GM12878 (cell line): ENCODE results near the gene CITED2. TPM values are rescaled to one million over a fixed set of nuclear protein-coding genes. Genes with fewer than 3 reads are reported as not detected.

Source experiments
- ATAC-seq: fragments of 200-7000 bp; cut with Tn5 transposase; 3 replicates; pipeline ENCODE4 v1.9.1; 2020; ENCODE audit warnings: mild to moderate bottlenecking, moderate library complexity
- BruUV-seq: library from RNA; stranded (reverse); fragments of 400-500 nt; replicated peaks from 2 replicates; lab custom pipeline; 2021; lab: Mats Ljungman, UMichigan
- CTCF ChIA-PET: fragments of 300-600 bp; sonication (Branson Sonifier 250); formaldehyde crosslinking; extraction: SDS; loops from one replicate; lab custom pipeline; 2021; ENCODE audit warnings: inconsistent platforms; lab: Yijun Ruan, JAX
- POLR2A ChIA-PET: fragments of 350-600 bp; formaldehyde crosslinking; extraction: SDS; loops from one replicate; lab custom pipeline; 2021; ENCODE audit warnings: inconsistent platforms; lab: Charles Lee
- RAD21 ChIA-PET: fragments of 300-600 bp; sonication (Branson Sonifier 250); formaldehyde crosslinking; loops from one replicate; lab custom pipeline; 2023; ENCODE audit warnings: antibody characterized with exemption; ENCODE audit not compliant: unreplicated experiment; lab: Charles Lee
- SMC1A ChIA-PET: fragments of 300-600 bp; sonication (Branson Sonifier 250); formaldehyde crosslinking; loops from one replicate; lab custom pipeline; 2023; ENCODE audit not compliant: unreplicated experiment, uncharacterized antibody; lab: Charles Lee
- DNase-seq: peaks from one replicate; pipeline ENCODE4 v3.0.0-alpha.2; 2011; ENCODE audit warnings: low read depth, low spot score
- FAIRE-seq: peaks from 3 replicates; lab custom pipeline; 2011; peaks lifted over from hg19 to GRCh38; lab: Jason Lieb, UNC
- H2AFZ ChIP-seq: 2 replicates; pipeline ENCODE4 v1.6.0; 2011; ENCODE audit warnings: low read depth, low read length, control low read depth; ENCODE audit not compliant: control insufficient read depth
- H3K27ac ChIP-seq: 2 replicates; pipeline ENCODE4 v1.5.1; 2011; ENCODE audit warnings: control low read depth; ENCODE audit not compliant: control insufficient read depth, insufficient read depth
- H3K27me3 ChIP-seq, 2 experiments: replicated peaks in 1 of 2; 2 replicates each; pipeline versions ENCODE4 v1.6.0 to v1.6.1; 2011; ENCODE audit warnings: low read length in 1 of 2; ENCODE audit not compliant: control insufficient read depth in 2 of 2, insufficient read depth in 2 of 2
- H3K36me3 ChIP-seq, 2 experiments: 2 replicates each; pipeline ENCODE4 v1.5.1; 2011; ENCODE audit warnings: low read length in 1 of 2; ENCODE audit not compliant: control insufficient read depth in 2 of 2, insufficient read depth in 2 of 2
- H3K4me1 ChIP-seq: 2 replicates; pipeline ENCODE4 v1.6.1; 2011; ENCODE audit warnings: mild to moderate bottlenecking, low read length, moderate library complexity, mixed read lengths; ENCODE audit not compliant: control insufficient read depth, insufficient read depth
- H3K4me2 ChIP-seq: 2 replicates; pipeline ENCODE4 v1.6.0; 2011; ENCODE audit warnings: control low read depth; ENCODE audit not compliant: control insufficient read depth, insufficient read depth
- H3K4me3 ChIP-seq: fragments of 200-600 bp; sonication (generic); 2 replicates; pipeline ENCODE4 v1.5.1; 2016
- H3K79me2 ChIP-seq: 2 replicates; pipeline ENCODE4 v1.6.0; 2011; ENCODE audit warnings: low read length; ENCODE audit not compliant: control insufficient read depth, insufficient read depth
- H3K9ac ChIP-seq: 2 replicates; pipeline ENCODE4 v1.8.0; 2011; ENCODE audit warnings: low read length, control low read depth, mixed read lengths; ENCODE audit not compliant: control insufficient read depth, insufficient read depth
- H3K9me3 ChIP-seq: replicated peaks from 3 replicates; pipeline ENCODE4 v1.5.1; 2011; ENCODE audit warnings: mild to moderate bottlenecking, low read length; ENCODE audit not compliant: control insufficient read depth, insufficient read depth
- H4K20me1 ChIP-seq: 2 replicates; pipeline ENCODE4 v1.6.0; 2011; ENCODE audit not compliant: control insufficient read depth, insufficient read depth
- ETV6 ChIP-seq, 2 experiments: fragments of 450-650 bp in 1 of 2; IDR thresholded peaks in 1 of 2; conservative IDR thresholded peaks in 1 of 2; 2 replicates each; pipeline ENCODE4 v1.6.1; 2014; ENCODE audit warnings: antibody characterized with exemption in 1 of 2, borderline replicate concordance in 1 of 2, low read depth in 1 of 2, mild to moderate bottlenecking in 1 of 2, moderate library complexity in 1 of 2
- NFYB ChIP-seq: IDR thresholded peaks from 2 replicates; pipeline ENCODE4 v1.6.1; 2011; ENCODE audit warnings: low read depth, mild to moderate bottlenecking, low read length, improper control_type of control experiment, moderate library complexity; ENCODE audit not compliant: insufficient read depth
- STAT3 ChIP-seq: IDR thresholded peaks from 2 replicates; pipeline ENCODE4 v1.6.1; 2011; ENCODE audit warnings: low read depth, low read length, improper control_type of control experiment
- TAF1 ChIP-seq: IDR thresholded peaks from 2 replicates; pipeline ENCODE4 v1.6.1; 2011; ENCODE audit warnings: mild to moderate bottlenecking, low read depth, low read length, borderline replicate concordance
- TCF12 ChIP-seq: IDR thresholded peaks from 2 replicates; pipeline ENCODE4 v1.6.1; 2011; ENCODE audit warnings: low read depth, mild to moderate bottlenecking, low read length
- TCF3 ChIP-seq: IDR thresholded peaks from 2 replicates; pipeline ENCODE4 v1.6.1; 2012; ENCODE audit warnings: low read depth, mild to moderate bottlenecking, low read length, borderline replicate concordance; ENCODE audit not compliant: insufficient read depth
- TCF7 ChIP-seq: IDR thresholded peaks from 2 replicates; pipeline ENCODE4 v1.6.1; 2014; ENCODE audit warnings: antibody characterized with exemption, borderline replicate concordance
- WGBS: methylation state at CpG from one replicate; pipeline ENCODE4 v1.1.6; 2016; ENCODE audit warnings: low lambda C conversion rate; ENCODE audit not compliant: insufficient replicate concordance, insufficient coverage; ENCODE audit errors: missing lambda C conversion rate; 5-methylcytosine and 5-hydroxymethylcytosine counted together
- in situ Hi-C: fragments of 300-500 bp; cut with MboI; formaldehyde crosslinking; loops from 9 replicates; pipeline ENCODE4 v1.14.3; 2018; ENCODE audit warnings: mixed read lengths
- intact Hi-C: fragments of 100-400 bp; cut with micrococcal nuclease; formaldehyde crosslinking; loops from one replicate; pipeline ENCODE4 v1.14.2; 2022; ENCODE audit not compliant: unreplicated experiment
- polyA plus RNA-seq, 11 experiments: library from polyadenylated mRNA; depleted of rRNA in 4 of 11; unstranded in 6 of 11; stranded (reverse) in 5 of 11; fragments of >200 nt; fragmentation: Nextera tagmentation in 4 of 11; fragmentation: Illumina TruSeq in 1 of 11; extraction: Ambion mirVana in 4 of 11; extraction: Trizol in 1 of 11; gene quantifications; 1 replicate in 1 of 11; 2 replicates in 10 of 11; pipeline versions ENCODE4 v1.2.1 to v1.2.3, GENCODE V29; 2011 to 2016; ENCODE audit warnings: inconsistent platforms in 2 of 11, missing spikeins in 2 of 11, low read depth in 1 of 11
- total RNA-seq, 4 experiments: library from RNA; depleted of rRNA in 3 of 4; stranded (reverse); fragments of >200 nt in 3 of 4; fragmentation: Illumina TruSeq in 1 of 4; extraction: Trizol in 1 of 4; gene quantifications; 2 replicates each; pipeline versions ENCODE4 v1.2.1 to v1.2.3, GENCODE V29; 2013 to 2021
- TF ChIP-seq, protein P1 (sequence below): fragments of 450-650 bp; IDR thresholded peaks from 2 replicates; pipeline ENCODE4 v1.6.1; 2018; ENCODE audit warnings: mild to moderate bottlenecking, low read depth, moderate library complexity; ENCODE audit not compliant: partially characterized antibody
- TF ChIP-seq, protein P2 (sequence below): fragments of 450-650 bp; formaldehyde crosslinking; IDR thresholded peaks from 2 replicates; pipeline ENCODE4 v1.4.0; 2020; ENCODE audit warnings: mild to moderate bottlenecking, moderate library complexity

CITED2 gene
- total and polyA plus RNA-seq, 10 of the 15 experiments (the other 5 are each of a cell fraction or from before 2014, with no cell fraction given) = 0.08 to 20.0 (median 7.3) TPM

DNA sequence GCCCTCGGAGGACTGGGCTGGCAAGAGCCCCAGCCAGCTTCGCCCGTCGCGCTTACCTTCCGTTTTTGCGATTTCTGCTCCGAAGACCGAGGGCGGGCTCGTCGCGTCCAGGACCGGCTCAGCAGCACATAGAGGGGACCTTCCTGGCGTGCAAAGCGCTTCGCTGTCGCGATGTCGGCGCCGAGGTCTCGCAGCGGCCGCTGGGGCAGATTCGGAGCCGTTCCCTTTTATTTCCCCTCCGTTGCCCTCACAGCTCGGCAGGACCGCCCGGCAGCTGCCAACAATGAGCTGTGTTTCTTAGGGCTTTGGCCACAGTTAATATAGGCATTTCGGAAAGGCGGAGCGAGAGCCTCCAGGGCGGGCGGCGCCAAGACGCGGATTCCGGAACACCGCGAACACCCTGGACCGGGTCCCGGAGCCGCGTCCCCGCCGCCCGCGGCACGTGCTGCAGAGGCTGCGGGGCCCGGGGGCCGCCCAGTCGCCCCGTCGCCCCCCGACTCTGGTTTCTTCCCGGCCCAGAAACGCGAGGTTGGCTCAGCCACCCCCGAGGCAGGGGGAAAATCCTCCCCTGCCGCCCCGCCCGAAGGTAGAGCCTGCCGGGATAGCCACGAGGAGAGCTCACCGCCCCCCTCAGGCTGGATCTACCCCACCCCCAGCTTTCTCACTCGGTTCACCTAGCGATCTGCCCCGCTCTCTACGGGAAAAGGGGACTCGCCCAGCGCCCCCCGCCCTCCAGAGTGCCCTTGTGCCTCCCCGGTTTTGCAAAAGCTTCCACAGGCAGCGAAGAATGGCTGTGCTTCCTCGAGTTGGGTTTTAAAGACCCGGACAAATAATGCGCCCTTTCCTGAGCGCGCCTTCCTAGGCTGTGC is at the start of gene CITED2 (continued):
- TF ChIP-seq STAT3 = no peak
- peak; percentile 86 for TF ChIP-seq TCF12
- TF ChIP-seq, protein P1, sequence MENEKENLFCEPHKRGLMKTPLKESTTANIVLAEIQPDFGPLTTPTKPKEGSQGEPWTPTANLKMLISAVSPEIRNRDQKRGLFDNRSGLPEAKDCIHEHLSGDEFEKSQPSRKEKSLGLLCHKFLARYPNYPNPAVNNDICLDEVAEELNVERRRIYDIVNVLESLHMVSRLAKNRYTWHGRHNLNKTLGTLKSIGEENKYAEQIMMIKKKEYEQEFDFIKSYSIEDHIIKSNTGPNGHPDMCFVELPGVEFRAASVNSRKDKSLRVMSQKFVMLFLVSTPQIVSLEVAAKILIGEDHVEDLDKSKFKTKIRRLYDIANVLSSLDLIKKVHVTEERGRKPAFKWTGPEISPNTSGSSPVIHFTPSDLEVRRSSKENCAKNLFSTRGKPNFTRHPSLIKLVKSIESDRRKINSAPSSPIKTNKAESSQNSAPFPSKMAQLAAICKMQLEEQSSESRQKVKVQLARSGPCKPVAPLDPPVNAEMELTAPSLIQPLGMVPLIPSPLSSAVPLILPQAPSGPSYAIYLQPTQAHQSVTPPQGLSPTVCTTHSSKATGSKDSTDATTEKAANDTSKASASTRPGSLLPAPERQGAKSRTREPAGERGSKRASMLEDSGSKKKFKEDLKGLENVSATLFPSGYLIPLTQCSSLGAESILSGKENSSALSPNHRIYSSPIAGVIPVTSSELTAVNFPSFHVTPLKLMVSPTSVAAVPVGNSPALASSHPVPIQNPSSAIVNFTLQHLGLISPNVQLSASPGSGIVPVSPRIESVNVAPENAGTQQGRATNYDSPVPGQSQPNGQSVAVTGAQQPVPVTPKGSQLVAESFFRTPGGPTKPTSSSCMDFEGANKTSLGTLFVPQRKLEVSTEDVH = no peak
- no peak for TF ChIP-seq NFYB
- no peak; a peak in 1 of 4 replicates for TF ChIP-seq ETV6 (conservative IDR thresholded peaks at IDR 0.05 in 1 of 2, IDR thresholded peaks at IDR 0.05 in 1 of 2; ENCODE audit: borderline replicate concordance in 1 of 2, low read depth in 1 of 2)
- peak; percentile 97 for TF ChIP-seq TAF1
- peak; percentile 20; the same call in 1 of the 2 replicates for TF ChIP-seq TCF7
- TF ChIP-seq, all 136 proteins: peak for 66

DNA sequence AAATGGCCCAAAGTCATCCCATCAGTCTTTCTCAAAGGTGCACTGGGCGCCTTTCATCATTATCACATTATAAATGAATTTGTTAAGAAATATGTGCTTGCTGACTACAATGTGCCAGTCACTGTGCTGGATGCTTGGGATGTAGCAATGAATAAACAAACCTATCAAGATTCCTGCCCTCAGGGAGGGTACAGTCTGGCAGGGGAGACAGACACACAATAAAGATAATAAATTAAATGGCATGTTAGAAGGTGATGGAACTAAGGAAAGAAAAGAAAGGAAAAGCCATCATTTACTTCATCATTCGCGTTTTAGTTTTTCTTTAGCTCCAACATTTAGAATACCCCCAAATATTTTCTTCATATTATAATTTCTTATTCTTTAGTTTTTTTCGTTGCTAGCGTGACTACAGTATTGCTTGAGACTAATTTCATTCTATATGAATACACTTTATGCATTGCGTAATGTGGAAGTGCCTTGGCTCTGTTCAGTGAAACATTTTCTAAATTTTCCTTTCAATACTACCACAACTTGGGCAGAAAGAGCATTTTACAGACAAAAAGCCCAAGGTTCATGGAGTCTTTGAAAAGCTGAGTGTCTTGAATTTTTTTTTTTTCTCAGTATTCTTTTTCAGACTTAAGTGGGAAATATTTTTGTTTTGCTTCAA is 48.7 kb upstream of the CITED2 start:
- no peaks in the 10 kb centered on the region for H3K9me3 ChIP-seq
- H3K4me2 ChIP-seq = no peak overlapping the region
- H3K36me3 ChIP-seq = no peaks in the 10 kb centered on the region
- H3K27me3 ChIP-seq = no peaks in the 10 kb centered on the region
- ATAC-seq = no peak
- FAIRE-seq = no peak
- in situ Hi-C loops (no loop called here), intact Hi-C loops (no loop called here)
- CTCF ChIA-PET = interaction anchor here (0.6 kb wide), 1 partner anchor 572 kb away, joined by 3 read pairs; no protein-coding TSS in a partner anchor
- no peaks in the 10 kb centered on the region for H4K20me1 ChIP-seq
- no peak overlapping the region for H3K4me3 ChIP-seq
- no peak for DNase-seq
- H3K9ac ChIP-seq = no peak overlapping the region
- TF ChIP-seq, protein P2, sequence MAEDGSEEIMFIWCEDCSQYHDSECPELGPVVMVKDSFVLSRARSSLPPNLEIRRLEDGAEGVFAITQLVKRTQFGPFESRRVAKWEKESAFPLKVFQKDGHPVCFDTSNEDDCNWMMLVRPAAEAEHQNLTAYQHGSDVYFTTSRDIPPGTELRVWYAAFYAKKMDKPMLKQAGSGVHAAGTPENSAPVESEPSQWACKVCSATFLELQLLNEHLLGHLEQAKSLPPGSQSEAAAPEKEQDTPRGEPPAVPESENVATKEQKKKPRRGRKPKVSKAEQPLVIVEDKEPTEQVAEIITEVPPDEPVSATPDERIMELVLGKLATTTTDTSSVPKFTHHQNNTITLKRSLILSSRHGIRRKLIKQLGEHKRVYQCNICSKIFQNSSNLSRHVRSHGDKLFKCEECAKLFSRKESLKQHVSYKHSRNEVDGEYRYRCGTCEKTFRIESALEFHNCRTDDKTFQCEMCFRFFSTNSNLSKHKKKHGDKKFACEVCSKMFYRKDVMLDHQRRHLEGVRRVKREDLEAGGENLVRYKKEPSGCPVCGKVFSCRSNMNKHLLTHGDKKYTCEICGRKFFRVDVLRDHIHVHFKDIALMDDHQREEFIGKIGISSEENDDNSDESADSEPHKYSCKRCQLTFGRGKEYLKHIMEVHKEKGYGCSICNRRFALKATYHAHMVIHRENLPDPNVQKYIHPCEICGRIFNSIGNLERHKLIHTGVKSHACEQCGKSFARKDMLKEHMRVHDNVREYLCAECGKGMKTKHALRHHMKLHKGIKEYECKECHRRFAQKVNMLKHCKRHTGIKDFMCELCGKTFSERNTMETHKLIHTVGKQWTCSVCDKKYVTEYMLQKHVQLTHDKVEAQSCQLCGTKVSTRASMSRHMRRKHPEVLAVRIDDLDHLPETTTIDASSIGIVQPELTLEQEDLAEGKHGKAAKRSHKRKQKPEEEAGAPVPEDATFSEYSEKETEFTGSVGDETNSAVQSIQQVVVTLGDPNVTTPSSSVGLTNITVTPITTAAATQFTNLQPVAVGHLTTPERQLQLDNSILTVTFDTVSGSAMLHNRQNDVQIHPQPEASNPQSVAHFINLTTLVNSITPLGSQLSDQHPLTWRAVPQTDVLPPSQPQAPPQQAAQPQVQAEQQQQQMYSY (CRISPR knock-in tag) = no peak
- TF ChIP-seq TCF3 = no peak
- no peak overlapping the region for H3K27ac ChIP-seq
- SMC1A ChIA-PET = no interaction called here
- RAD21 ChIA-PET = no interaction called here
- BruUV-seq = no TSS peak
- no peaks in the 10 kb centered on the region for H3K4me1 ChIP-seq
- no peak overlapping the region for H2AFZ ChIP-seq
- WGBS = 58% methylated on average over 6 of the region's 6 CpGs
- POLR2A ChIA-PET = no interaction called here
- H3K79me2 ChIP-seq = no peaks in the 10 kb centered on the region
